Measurements from ENCODE around the gene RFC1. TPM values are rescaled to one million over a fixed set of nuclear protein-coding genes. Genes with fewer than 3 reads are reported as not detected.

RFC1 gene
- total RNA-seq, 1 donor from 2014 or later: 50.2 TPM

- H3K27ac ChIP-seq: no peak overlapping the region
- H3K27me3 ChIP-seq (ENCODE audit: low read depth): no peaks in the 10 kb centered on the region
- no peak for TF ChIP-seq CTCF (IDR thresholded peaks at IDR 0.05)
- H3K36me3 ChIP-seq: peaks cover 44% of the 10 kb centered on the region
- no peak overlapping the region for H3K4me3 ChIP-seq
- DNase-seq: no peak
- peaks cover 8% of the 10 kb centered on the region for H3K4me1 ChIP-seq
- no peaks in the 10 kb centered on the region for H3K9me3 ChIP-seq
- intact Hi-C loops (cut with DNase I): no loop called here
- no peak for ATAC-seq
Observed at GRCh38 chr4:39326468-39326977, 39.6 kb downstream of the RFC1 start.

DNA sequence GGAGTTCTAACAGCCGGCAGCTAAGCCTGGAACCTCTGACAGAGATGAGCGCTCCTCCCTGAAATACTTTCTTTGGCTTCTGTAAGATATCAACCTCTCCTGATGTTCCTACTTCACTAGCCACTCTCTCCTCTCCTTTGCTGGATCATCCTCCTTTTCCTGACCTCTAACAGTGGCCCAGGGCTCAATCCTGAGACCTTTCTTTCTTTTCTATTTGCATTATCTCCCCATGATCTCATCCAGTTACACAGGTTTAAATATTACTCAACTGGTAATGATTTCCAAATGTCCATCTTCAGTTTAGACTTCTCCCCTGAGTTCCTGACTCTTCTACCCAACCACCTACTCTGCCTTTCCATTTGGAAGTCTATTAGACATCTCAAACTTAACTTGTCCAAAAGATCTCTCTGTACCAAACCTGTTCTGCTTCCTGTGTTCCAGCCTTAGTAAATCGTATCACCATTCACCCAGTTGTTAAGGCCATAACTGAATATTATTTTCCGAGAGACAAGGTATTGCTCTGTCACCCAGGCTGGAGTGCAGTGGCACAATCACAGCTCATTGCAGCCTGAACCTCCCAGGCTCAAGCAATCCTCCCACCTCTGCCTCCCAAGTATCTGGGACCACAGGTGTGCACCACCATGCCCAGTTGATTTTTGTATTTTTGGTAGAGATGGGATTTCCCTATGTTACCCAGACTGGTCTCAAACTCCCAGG lies 41.1 kb downstream of the RFC1 start:
- Histone ChIP-seq H3K4me3 (no peak overlapping the region), H3K27ac (no peak overlapping the region), H3K27me3 (ENCODE audit: low read depth) (no peaks in the 10 kb centered on the region), H3K9me3 (no peaks in the 10 kb centered on the region), H3K4me1 (peaks cover 2% of the 10 kb centered on the region), H3K36me3 (peaks cover 57% of the 10 kb centered on the region)
- ATAC-seq (no peak), DNase-seq (no peak)
- TF ChIP-seq CTCF (IDR thresholded peaks at IDR 0.05): no peak
- intact Hi-C loops (cut with DNase I): no loop called here

DNA sequence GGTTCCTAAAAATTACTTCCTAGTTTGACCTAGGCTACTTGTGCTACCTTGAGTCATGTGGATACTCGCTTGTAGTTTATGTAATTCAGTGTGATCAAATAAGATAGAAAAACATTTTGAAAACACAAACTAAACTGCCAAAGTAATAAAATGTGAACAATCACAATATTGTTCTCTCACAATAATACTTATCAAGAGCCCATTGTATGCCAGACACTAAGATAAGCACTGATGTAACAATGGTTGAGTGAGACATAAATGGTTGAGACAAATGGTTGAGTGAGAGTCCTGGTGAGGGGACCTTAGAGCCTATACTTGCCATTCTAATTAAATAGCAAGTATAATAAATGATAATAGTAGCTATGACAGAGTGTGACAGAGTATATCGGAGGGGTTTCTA lies 41.7 kb downstream of the RFC1 start:
- no peak overlapping the region for H3K27ac ChIP-seq
- DNase-seq: no peak
- H3K9me3 ChIP-seq: no peaks in the 10 kb centered on the region
- no peaks in the 10 kb centered on the region for H3K4me1 ChIP-seq
- no peak for TF ChIP-seq CTCF (IDR thresholded peaks at IDR 0.05)
- no peak overlapping the region for H3K4me3 ChIP-seq
- peaks cover 63% of the 10 kb centered on the region for H3K36me3 ChIP-seq
- ATAC-seq: no peak
- intact Hi-C loops (cut with DNase I): no loop called here
- H3K27me3 ChIP-seq (ENCODE audit: low read depth): no peaks in the 10 kb centered on the region

GRCh38 chr4:39323821-39324220 lies 42.3 kb downstream of the RFC1 start:
- no peaks in the 10 kb centered on the region for H3K4me1 ChIP-seq
- H3K27ac ChIP-seq: no peak overlapping the region
- DNase-seq: no peak
- H3K4me3 ChIP-seq: no peak overlapping the region
- TF ChIP-seq CTCF (IDR thresholded peaks at IDR 0.05): no peak
- H3K9me3 ChIP-seq: no peaks in the 10 kb centered on the region
- ATAC-seq: no peak
- H3K27me3 ChIP-seq (ENCODE audit: low read depth): no peaks in the 10 kb centered on the region
- intact Hi-C loops (cut with DNase I): no loop called here
- peaks cover 69% of the 10 kb centered on the region for H3K36me3 ChIP-seq

DNA sequence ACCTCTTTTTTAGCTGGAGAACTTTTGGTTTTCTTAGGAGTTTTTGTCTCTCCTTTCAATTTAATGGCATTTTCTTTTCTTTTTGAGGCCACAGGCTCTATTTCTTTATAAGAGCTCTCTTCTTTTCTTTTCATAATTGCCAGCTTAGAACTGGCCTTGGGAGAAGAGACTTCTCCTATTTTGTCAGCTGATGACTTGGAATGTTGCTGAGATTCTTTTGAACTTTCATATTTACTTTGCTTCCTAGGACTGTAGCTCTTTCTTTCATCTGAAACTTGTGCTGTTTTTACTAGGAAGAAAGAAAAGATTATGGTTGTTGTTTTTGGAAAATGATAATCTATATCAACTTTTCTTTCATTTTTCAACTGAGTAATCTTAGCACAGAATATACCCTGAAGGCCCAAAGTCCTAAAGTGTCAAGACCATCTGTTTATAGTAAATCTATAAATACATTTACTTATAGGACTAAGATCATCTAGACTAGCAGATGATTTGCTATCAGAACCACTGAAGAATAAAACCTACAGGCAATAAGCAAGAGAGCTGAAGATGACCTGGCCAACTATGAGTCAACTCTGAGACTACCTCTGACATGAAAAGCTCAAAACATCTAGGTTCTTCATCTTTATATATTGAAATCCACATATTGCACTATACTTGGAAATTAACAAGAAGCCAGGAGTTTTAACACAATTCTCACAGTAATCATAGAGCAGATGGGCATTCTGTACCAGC lies 45.6 kb downstream of the RFC1 start:
- Histone ChIP-seq H3K36me3 (peaks cover 73% of the 10 kb centered on the region), H3K9me3 (no peaks in the 10 kb centered on the region), H3K27me3 (ENCODE audit: low read depth) (no peaks in the 10 kb centered on the region), H3K27ac (no peak overlapping the region), H3K4me1 (no peaks in the 10 kb centered on the region), H3K4me3 (no peak overlapping the region)
- intact Hi-C loops (cut with DNase I): no loop called here
- ATAC-seq: no peak
- no peak for TF ChIP-seq CTCF (IDR thresholded peaks at IDR 0.05)
- no peak for DNase-seq

Data from lower lobe of right lung (tissue), 2 donors.